Cerebellar nuclear complex (tissue), 1 donor: Measurements from ENCODE around the gene CRYAA.
"Not testable (repeated sequence)": the region's sequence is repeated elsewhere in the genome, so short reads cannot be mapped to it uniquely, and the experiment has no call there.

ENCODE experiments used
- DNase-seq, 2 experiments: peaks; one replicate each; lab custom pipeline; 2025; lab: John Stamatoyannopoulos, UW

Gene CRYAA

GRCh38 chr21:43177043-43177906 is 8.5 kb downstream of the CRYAA start:
- not testable (repeated sequence) for DNase-seq

GRCh38 chr21:43178175-43178826 is 9.5 kb downstream of the CRYAA start:
- DNase-seq, result not testable (repeated sequence)

- not testable (repeated sequence) for DNase-seq
These were observed 12.2 kb downstream of the CRYAA start for GRCh38 chr21:43181033-43181432.

DNA sequence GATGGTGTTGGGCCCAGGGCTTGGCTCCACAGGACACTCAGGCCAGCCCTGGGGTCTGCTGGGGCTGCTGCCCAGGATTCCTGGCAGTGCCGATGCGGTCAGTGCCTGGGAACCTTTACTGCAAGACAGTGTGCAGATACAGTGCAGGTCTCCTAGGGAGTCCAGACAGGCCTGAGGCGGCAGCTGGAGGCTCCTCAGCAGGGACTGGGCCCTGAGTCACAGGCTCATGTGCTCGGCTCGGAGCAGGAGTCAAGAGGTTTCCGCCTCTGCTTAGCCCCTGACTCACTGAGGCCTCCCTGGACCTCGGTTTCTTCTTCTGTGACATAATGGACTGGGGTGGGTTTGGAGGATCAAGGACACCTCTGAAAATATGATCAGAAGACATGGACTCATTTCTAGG is 18.5 kb downstream of the CRYAA start:
- DNase-seq, result not testable (repeated sequence)

DNA sequence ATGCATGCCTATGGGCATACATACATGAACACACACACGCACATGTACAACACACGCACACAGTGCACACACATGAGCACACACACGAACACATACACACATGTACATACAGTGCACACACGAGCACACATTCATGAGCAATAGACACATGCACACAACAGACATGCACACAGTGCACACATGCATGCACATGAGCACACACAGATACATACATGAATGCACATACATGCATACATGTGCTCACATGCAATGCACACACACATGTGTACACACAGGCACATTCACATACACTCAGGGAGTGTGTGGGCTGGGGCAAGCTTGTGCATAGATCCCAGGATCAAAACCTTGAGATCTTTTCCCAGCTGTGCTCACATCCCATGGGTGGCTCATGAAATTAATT is 18.9 kb downstream of the CRYAA start:
- no peak for DNase-seq

DNA sequence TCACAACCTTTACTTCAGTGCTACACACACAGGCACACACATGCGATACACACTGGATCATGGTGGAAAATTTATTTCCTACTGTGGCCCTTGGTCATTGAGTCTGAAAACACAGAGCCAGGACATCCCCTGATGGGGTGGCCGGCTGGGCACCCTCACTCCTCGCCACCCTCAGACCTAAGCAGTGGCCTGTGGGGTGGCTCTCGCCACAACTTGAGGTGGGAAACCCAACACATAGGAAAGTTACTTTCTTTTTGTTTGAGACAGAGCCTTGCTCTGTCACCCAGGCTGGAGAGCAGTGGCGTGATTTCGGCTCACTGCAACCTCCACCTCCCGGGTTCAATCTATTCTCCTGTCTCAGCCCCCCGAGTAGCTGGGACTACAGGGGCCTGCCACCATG is 19.4 kb downstream of the CRYAA start:
- DNase-seq, result no peak

GRCh38 chr21:43188592-43189210 is 19.9 kb downstream of the CRYAA start:
- no peak for DNase-seq

GRCh38 chr21:43189936-43190335 is 21.1 kb downstream of the CRYAA start:
- DNase-seq, result no peak

- DNase-seq, result no peak
These were observed 21.7 kb downstream of the CRYAA start for GRCh38 chr21:43190544-43190943.

GRCh38 chr21:43190951-43191350 is 22.1 kb downstream of the CRYAA start:
- no peak for DNase-seq

DNA sequence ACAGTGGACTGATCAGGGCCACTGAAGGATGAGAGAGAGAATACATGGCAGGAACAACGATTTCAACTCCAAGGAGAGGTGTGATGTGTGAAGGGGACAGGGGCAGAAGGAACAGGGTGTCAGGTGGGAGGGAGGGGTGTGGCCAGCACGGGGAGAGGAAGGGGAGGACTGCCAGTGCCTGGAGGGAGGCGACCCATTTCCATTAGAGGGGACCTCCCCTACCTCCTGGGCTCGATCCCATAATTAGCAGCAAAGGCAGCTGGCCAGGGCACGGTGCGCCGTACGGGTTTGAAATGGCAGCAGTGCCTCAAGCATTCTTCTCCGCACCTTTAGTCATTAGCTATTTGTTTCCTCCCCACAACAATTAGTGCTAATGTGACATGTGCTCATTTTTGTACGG is 22.7 kb downstream of the CRYAA start:
- no peak for DNase-seq

- DNase-seq, result no peak
These were observed 23.2 kb downstream of the CRYAA start for GRCh38 chr21:43191971-43192370.

DNA sequence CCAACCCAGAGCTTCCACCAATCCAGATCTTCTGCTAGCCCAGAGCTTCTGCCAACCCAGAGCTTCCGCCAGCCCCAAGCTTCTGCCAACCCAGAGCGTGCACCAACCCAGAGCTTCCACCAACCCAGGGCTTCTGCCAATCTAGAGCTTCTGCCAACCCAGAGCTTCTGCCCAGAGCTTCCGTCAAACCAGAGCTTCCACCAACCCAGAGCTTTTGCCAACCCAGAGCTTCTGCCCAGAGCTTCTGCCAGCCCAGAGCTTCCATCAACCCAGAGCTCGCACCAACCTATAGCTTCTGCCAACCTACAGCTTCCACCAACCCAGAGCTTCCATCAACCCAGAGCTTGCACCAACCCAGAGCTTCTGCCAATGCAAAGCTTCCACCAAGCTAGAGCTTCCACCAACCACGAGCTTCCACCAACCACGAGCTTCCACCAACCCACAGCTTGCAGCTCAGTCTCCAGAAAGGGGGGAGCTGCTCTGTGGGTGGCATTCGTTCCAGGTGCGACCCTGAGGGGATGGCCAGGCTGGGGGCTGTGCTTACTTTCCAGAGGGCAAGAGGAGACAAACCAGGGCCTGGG is 23.8 kb downstream of the CRYAA start:
- no peak for DNase-seq

GRCh38 chr21:43193088-43193650 is 24.4 kb downstream of the CRYAA start:
- DNase-seq, result no peak

DNA sequence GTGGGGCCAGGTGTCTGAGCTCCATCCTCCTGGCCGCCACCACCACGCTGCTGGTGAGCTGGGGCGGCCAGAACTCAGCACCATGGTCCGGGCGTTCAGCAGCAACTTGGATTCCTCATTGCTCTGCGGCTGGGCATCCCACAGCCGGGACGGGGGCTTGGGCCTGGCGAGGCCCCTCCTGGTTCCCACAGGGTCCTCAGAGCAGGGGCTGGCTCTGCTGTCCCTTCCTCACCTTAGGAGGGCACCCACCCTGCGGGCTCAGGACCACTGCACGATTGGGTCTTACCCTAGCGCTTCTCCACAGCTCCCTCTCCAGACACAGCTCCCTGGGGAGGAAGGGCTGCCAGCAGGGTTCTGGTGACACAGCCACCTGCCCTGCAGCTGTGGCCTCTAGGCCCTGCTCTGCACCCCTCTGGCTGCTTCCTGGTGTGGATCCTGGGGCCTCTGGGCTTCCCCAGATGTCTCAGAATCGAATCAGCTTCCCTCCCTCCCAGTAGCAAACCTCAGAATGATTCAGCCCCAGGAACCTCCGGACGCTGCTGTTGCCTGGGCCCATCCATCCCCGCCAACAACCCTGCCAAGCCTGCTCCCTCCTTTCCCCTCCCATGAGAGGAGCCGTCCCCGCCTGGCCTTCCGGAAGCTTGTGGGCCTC is 25.0 kb downstream of the CRYAA start:
- DNase-seq, result no peak

GRCh38 chr21:43194303-43195120 is 25.7 kb downstream of the CRYAA start:
- no peak for DNase-seq

- DNase-seq, result no peak
These were observed 26.6 kb downstream of the CRYAA start for GRCh38 chr21:43195121-43196021.

GRCh38 chr21:43196826-43197225 is 28.0 kb downstream of the CRYAA start:
- no peak for DNase-seq

GRCh38 chr21:43198376-43198775 is 29.6 kb downstream of the CRYAA start:
- no peak for DNase-seq

DNA sequence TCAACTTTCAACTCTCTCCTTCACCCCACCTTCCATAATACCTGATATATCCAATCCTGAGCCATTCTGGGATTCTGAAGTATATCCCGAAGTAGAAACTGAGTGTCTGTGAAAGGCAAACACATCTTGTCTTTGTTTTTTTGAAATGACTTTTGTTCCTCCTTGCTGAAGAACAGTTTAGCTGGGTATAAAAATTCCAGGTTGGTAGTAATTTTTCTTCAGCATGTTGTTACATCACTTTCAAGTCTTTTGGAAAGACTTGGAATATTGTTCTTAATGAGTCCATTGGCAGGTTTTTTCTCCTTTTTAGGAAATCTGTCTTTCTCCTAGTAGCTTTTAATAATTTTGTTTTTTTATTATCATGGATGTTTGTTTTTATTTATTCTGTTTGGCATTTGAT is 32.7 kb downstream of the CRYAA start:
- DNase-seq, result no peak
